Left hindlimb (tissue), 1 donor: ENCODE results near the gene FAM241B.
A peak's percentile ranks its signal among the peaks of the same experiment; 100 is the strongest.

Source experiments
- DNase-seq: peaks from one replicate; pipeline ENCODE4 v3.0.0-alpha.2; 2018

The FAM241B gene

DNA sequence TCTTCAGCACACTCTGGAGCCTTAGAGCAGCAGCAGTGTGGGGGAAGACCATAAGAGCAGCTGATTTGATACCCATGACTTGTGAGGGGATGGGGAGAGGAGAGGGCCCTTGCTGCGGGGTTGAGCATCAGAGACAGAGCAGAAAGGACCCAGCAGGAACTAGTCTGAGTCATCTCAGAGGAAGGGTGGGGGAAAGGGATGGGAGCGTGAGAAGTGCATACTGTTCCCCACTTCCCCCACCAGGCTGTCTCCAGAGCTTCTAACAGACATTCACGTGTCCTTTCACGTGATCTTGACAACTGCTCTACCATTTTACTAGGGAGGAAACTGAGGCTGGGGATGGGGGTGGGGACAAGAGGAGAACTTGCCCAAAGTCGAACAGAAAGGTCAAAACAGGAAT lies 38.7 kb downstream of the FAM241B start:
- no peak for DNase-seq

DNA sequence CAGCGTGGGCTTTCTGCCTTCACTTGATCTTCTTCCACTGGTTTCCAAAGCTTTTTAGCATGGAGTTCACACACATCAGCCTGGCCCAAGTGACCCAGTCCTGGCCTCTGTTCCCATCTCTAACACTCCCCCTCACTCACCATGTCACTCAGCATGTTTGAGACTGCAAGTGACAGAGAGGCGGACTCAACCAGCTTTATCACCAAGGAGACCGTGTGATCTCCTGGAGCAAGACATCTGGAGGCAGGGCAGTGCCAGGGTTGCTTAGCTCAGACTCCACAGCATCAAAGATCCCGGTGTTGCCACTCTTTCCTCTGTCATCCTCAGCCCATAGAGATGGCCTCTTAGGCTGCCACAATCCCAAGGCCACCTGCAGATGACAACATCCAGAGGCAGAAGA lies 39.4 kb downstream of the FAM241B start:
- DNase-seq, result no peak

- no peak for DNase-seq
Measured at GRCh38 chr10:69673521-69673920, 43.5 kb downstream of the FAM241B start.

GRCh38 chr10:69674786-69675185 lies 44.7 kb downstream of the FAM241B start:
- no peak for DNase-seq

DNA sequence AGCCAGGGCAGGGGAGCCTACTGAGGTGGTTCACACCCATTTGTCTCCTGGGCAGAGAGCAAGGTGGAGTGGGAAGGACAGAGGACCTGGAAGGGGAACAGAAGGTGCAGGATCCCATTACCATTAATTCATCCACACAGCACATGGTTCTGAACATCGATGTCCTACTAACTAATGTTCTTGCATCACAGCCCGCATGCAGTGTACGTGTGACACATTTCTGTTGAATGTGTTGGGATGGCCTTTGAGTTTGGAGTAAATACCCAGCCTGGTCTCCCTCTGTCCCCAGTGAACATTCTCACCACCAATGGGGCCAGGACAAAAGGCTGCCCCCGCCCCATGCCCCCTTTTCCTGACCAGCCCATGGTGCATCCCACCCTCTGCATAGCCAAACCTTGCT lies 46.3 kb downstream of the FAM241B start:
- no peak for DNase-seq

DNA sequence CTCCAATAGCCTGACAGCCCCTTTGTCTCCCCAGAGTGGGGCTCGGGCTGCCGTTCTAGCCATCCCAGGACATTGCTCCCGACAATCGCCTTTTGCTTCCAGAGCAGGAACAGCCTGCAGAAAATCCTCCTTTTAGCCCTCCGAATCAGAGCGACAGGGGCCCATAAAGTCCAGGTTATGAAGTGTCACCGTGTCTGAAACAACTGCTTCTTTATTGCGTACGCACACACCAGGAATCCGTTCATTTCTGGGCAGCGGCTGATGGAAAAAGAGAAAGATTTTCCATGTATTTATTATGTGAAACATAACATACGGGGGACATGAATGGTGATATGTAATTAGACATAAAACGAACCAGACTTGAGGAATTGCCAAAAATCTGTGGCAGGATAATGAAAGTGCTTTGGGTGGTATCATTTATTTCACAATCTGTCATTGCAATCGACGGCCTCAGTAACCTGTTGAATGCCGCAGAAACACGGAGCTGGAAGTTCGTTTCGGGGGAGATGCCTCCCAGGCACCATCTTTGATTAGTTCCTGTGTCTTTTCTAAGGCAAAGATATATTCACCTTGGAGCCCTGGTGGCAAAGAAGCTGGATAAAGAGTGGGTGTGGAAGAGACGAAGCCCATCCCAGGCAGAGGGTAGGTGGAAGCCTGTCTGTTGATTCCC lies 48.1 kb downstream of the FAM241B start:
- peak; percentile 60 for DNase-seq

GRCh38 chr10:69679736-69680135 lies 49.7 kb downstream of the FAM241B start:
- DNase-seq, result no peak

DNA sequence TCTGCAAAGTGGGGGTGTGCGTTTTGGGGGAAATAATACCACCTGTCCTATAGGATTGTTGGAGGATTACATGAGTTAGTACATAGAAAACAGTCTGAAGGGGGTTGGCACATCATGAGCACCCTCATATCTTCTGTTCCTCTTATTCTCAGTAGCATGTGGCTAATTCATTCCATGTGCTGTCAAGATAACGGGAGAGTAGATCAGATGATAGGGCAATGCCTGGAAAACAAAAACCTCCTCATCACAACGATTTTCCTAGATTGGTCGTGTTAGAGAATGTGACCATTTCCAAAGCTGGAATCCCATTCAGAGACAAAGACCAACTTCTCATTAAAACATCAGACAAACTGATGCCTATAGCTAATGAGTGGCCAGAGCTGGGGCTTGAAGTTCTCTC lies 50.6 kb downstream of the FAM241B start:
- DNase-seq, result no peak

- DNase-seq, result no peak
Measured at GRCh38 chr10:69681436-69681835, 51.4 kb downstream of the FAM241B start.

DNA sequence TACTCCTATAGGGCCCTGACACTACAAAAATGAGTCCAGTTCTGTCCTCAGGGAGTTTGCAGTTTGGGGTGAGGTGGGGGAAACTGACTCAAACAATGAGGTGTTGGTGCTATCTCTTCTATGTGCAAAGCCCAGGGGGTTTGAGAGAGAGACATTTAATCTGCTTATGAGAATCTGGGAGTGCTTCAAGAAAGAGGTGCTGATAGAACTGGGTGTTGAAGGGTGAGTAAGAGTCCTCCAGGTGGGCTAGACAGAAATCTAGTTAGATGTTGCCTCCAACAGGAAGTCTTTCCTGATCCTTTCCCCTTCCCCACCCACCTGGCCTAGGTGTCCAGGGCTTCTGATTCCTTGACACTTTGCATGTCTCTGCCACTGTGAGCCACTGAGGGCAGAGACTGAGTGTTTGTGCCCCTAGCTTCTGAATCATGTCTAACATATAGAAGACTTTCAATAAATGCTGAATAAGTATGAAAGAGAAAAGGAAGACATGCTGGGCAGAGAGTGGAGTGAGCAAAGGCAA lies 53.0 kb downstream of the FAM241B start:
- DNase-seq, result no peak
